A673 (cell line): Measurements from ENCODE around the gene BECN2. TPM values are rescaled to one million over a fixed set of nuclear protein-coding genes. Genes with fewer than 3 reads are reported as not detected.
"Not testable (repeated sequence)": the region's sequence is repeated elsewhere in the genome, so short reads cannot be mapped to it uniquely, and the experiment has no call there.

Experiments used
- BruUV-seq: library from RNA; stranded (reverse); fragments of 400-500 nt; replicated peaks from 2 replicates; lab custom pipeline; 2021; lab: Mats Ljungman, UMichigan
- CTCF ChIA-PET: fragments of 300-600 bp; sonication (Branson Sonifier 250); formaldehyde crosslinking; loops from one replicate; lab custom pipeline; 2022; ENCODE audit warnings: antibody characterized with exemption; lab: Charles Lee
- POLR2A ChIA-PET: fragments of 300-600 bp; sonication (Branson Sonifier 250); formaldehyde crosslinking; loops from one replicate; lab custom pipeline; 2022; ENCODE audit warnings: antibody characterized with exemption; ENCODE audit not compliant: low non-redundant PET; lab: Charles Lee
- DNase-seq: peaks from one replicate; pipeline ENCODE4 v3.0.0-alpha.2; 2015; ENCODE audit warnings: low spot score
- H3K27ac ChIP-seq: fragments of 200-600 bp; sonication (generic); 2 replicates; pipeline ENCODE4 v1.5.1; 2016; ENCODE audit warnings: mixed run types, low read depth, mild to moderate bottlenecking, mixed read lengths, antibody characterized with exemption, low read length; ENCODE audit not compliant: poor library complexity, severe bottlenecking
- H3K27me3 ChIP-seq: fragments of 200-600 bp; sonication (generic); replicated peaks from 2 replicates; pipeline ENCODE4 v1.6.1; 2017; ENCODE audit warnings: mixed run types, low read depth, mild to moderate bottlenecking, mixed read lengths, antibody characterized with exemption, low read length; ENCODE audit not compliant: insufficient read depth, poor library complexity
- H3K36me3 ChIP-seq: fragments of 200-600 bp; sonication (generic); 2 replicates; pipeline ENCODE4 v1.6.1; 2016; ENCODE audit warnings: mixed run types, mild to moderate bottlenecking, mixed read lengths, antibody characterized with exemption, low read length; ENCODE audit not compliant: insufficient read depth, poor library complexity, severe bottlenecking
- H3K4me1 ChIP-seq: fragments of 200-600 bp; sonication (generic); 2 replicates; pipeline ENCODE4 v1.6.1; 2017; ENCODE audit warnings: mixed run types, mild to moderate bottlenecking, mixed read lengths, antibody characterized with exemption, low read length; ENCODE audit not compliant: insufficient read depth, poor library complexity, severe bottlenecking
- H3K4me3 ChIP-seq: fragments of 200-600 bp; sonication (generic); 2 replicates; pipeline ENCODE4 v1.5.1; 2016; ENCODE audit warnings: low read depth, mixed run types, mild to moderate bottlenecking, mixed read lengths, low read length; ENCODE audit not compliant: poor library complexity, severe bottlenecking
- H3K9me3 ChIP-seq: fragments of 200-600 bp; sonication (generic); 2 replicates; pipeline ENCODE4 v1.6.1; 2016; ENCODE audit warnings: mixed run types, low read depth, mild to moderate bottlenecking, mixed read lengths, antibody characterized with exemption, low read length; ENCODE audit not compliant: poor library complexity, severe bottlenecking
- EZH2 ChIP-seq: fragments of 200-600 bp; sonication (generic); IDR thresholded peaks from 2 replicates; pipeline ENCODE4 v1.6.1; 2017; ENCODE audit warnings: borderline replicate concordance, low read depth, mild to moderate bottlenecking, mixed read lengths, antibody characterized with exemption, low read length; ENCODE audit not compliant: poor library complexity, severe bottlenecking
- intact Hi-C: fragments of 100-400 bp; cut with micrococcal nuclease; formaldehyde crosslinking; loops from one replicate; pipeline ENCODE4 v1.10.0; 2022; ENCODE audit not compliant: unreplicated experiment
- total RNA-seq: library from RNA; stranded (reverse); gene quantifications from 2 replicates; pipeline ENCODE4 v1.2.3, GENCODE V29; 2021
- TF ChIP-seq, protein P1 (sequence below): fragments of 300-800, 200-600 bp; sonication (generic); conservative IDR thresholded peaks from 2 replicates; pipeline ENCODE4 v1.5.1; 2017; ENCODE audit warnings: low read depth, mild to moderate bottlenecking, antibody characterized with exemption, low read length, moderate library complexity, mixed read lengths

BECN2 gene
- total RNA-seq, 1 experiment from 2014 or later = not detected

DNA sequence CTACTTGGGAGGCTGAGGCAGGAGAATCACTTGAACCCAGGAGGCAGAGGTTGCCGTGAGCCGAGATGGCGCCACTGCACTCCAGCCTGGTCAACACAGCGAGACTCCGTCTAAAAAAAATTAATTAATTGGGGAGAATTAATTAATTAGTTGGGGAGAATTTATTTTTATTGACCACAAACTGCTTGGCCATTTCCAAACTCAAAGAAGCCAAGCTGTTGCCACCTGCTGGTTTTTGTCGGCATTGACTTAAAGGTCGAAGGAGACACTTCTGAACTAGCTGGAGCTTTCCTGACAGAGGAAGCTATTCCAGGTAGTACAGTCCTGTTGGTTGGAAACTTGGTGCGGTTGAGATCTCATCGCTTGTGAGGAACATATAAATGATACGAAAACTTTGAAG lies 28.2 kb downstream of the BECN2 start:
- Histone ChIP-seq H3K27me3 (no peaks in the 10 kb centered on the region), H3K4me3 (no peak overlapping the region), H3K9me3 (no peaks in the 10 kb centered on the region), H3K36me3 (no peaks in the 10 kb centered on the region), H3K27ac (no peak overlapping the region), H3K4me1 (no peaks in the 10 kb centered on the region)
- no TSS peak for BruUV-seq
- POLR2A ChIA-PET = no interaction called here
- intact Hi-C loops = loop anchor here (5.0 to 10.0 kb wide), 2 partner anchors 88 to 451 kb away; partner anchors contain the start of gene KMO
- CTCF ChIA-PET = no interaction called here
- no peak for TF ChIP-seq EZH2
- TF ChIP-seq, protein P1, sequence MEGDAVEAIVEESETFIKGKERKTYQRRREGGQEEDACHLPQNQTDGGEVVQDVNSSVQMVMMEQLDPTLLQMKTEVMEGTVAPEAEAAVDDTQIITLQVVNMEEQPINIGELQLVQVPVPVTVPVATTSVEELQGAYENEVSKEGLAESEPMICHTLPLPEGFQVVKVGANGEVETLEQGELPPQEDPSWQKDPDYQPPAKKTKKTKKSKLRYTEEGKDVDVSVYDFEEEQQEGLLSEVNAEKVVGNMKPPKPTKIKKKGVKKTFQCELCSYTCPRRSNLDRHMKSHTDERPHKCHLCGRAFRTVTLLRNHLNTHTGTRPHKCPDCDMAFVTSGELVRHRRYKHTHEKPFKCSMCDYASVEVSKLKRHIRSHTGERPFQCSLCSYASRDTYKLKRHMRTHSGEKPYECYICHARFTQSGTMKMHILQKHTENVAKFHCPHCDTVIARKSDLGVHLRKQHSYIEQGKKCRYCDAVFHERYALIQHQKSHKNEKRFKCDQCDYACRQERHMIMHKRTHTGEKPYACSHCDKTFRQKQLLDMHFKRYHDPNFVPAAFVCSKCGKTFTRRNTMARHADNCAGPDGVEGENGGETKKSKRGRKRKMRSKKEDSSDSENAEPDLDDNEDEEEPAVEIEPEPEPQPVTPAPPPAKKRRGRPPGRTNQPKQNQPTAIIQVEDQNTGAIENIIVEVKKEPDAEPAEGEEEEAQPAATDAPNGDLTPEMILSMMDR = peak; percentile 46
- peak; percentile 30 for DNase-seq

GRCh38 chr1:241988389-241988930 lies 30.9 kb downstream of the BECN2 start:
- H3K9me3 ChIP-seq, H3K4me3 ChIP-seq, H3K27ac ChIP-seq, H3K4me1 ChIP-seq, BruUV-seq, H3K27me3 ChIP-seq, POLR2A ChIA-PET, DNase-seq, H3K36me3 ChIP-seq, CTCF ChIA-PET: not testable (repeated sequence)
- intact Hi-C loops = loop anchor here (5.0 to 10.0 kb wide), 2 partner anchors 91 to 454 kb away; partner anchors contain the start of gene KMO

- CTCF ChIA-PET = no interaction called here
- TF ChIP-seq EZH2 = no peak
- TF ChIP-seq, protein P1 = no peak
- no peak for DNase-seq
- no peak overlapping the region for H3K27ac ChIP-seq
- POLR2A ChIA-PET = no interaction called here
- no TSS peak for BruUV-seq
- no peaks in the 10 kb centered on the region for H3K36me3 ChIP-seq
- H3K9me3 ChIP-seq = no peaks in the 10 kb centered on the region
- H3K4me1 ChIP-seq = no peaks in the 10 kb centered on the region
- intact Hi-C loops = no loop called here
- no peaks in the 10 kb centered on the region for H3K27me3 ChIP-seq
- H3K4me3 ChIP-seq = no peak overlapping the region
These were observed 32.5 kb downstream of the BECN2 start for GRCh38 chr1:241990040-241990439.

DNA sequence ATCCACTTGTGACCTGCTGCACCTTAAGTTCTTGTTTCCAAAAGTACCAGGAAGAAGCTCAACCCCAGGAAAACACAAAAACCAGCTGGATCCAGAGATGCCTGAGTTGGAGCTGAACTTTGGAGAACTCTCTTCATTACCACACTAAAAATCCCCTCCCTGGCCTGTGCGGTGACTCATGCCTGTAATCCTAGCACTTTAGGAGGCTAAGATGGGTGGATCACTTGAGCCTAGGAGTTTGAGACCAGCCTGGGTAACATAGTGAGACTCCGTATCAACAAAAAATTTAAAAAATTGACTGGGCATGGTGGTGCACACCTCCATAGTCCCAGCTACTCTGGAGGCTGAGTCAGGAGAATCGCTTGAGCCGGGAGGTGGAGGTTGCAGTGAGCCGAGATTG lies 35.2 kb downstream of the BECN2 start:
- Histone ChIP-seq H3K27me3 (no peaks in the 10 kb centered on the region), H3K9me3 (no peaks in the 10 kb centered on the region), H3K27ac (no peak overlapping the region), H3K4me3 (no peak overlapping the region), H3K36me3 (no peaks in the 10 kb centered on the region), H3K4me1 (no peaks in the 10 kb centered on the region)
- ChIA-PET CTCF (no interaction called here), POLR2A (no interaction called here)
- intact Hi-C loops = no loop called here
- no peak for TF ChIP-seq EZH2
- TF ChIP-seq, protein P1 = no peak
- peak; percentile 3 for DNase-seq
- BruUV-seq = no TSS peak
